ENCODE data around the gene P4HA2.

P4HA2 gene

GRCh38 chr5:132257131-132258101 is 29.8 kb upstream of the P4HA2 start, which contains the start of gene PDLIM4:
Gene PDLIM4 (plus strand): TSS chr5:132257696. CDS start chr5:132257735, 39 bp downstream.
- Histone ChIP-seq H3K4me2 (ENCODE audit: low read depth, low read length, poor library complexity, severe bottlenecking) (no peak within 1 kb of the TSS), H4K20me1 (ENCODE audit: low read depth, low read length) (no peaks in the 10 kb centered on the region), H3K36me3 (ENCODE audit: low read length) (no peaks in the 10 kb centered on the region), H3K9me3 (ENCODE audit: insufficient read depth, low read length) (no peaks in the 10 kb centered on the region), H3K4me3 (ENCODE audit: insufficient read depth, low read length, poor library complexity, severe bottlenecking) (no peak within 1 kb of the TSS), H3K9me2 (replicated peaks; ENCODE audit: insufficient read depth, low read length) (no peaks in the 10 kb centered on the region), H3K27me3 (ENCODE audit: low read length) (no peaks in the 10 kb centered on the region), H3K27ac (ENCODE audit: low read depth, low read length) (no peak within 1 kb of the TSS), H3F3A (ENCODE audit: insufficient read depth) (no peaks in the 10 kb centered on the region), H3K9ac (ENCODE audit: low read length) (no peak within 1 kb of the TSS), H3K79me2 (ENCODE audit: insufficient read depth, low read length) (no peaks in the 10 kb centered on the region), H2AFZ (ENCODE audit: low read depth, low read length, severe bottlenecking) (no peak within 1 kb of the TSS)
- TF ChIP-seq EZH2phosphoT487 (conservative IDR thresholded peaks at IDR 0.05; ENCODE audit: low read length) (no peak), CTCF (IDR thresholded peaks at IDR 0.05; ENCODE audit: insufficient read depth, low read length, poor library complexity, severe bottlenecking) (no peak)

GRCh38 chr5:132256783-132257130 is 29.1 kb upstream of the P4HA2 start:
- Histone ChIP-seq H3K9ac (ENCODE audit: low read length) (no peak overlapping the region), H4K20me1 (ENCODE audit: low read depth, low read length) (no peaks in the 10 kb centered on the region), H2AFZ (ENCODE audit: low read depth, low read length, severe bottlenecking) (no peak overlapping the region), H3F3A (ENCODE audit: insufficient read depth) (no peaks in the 10 kb centered on the region), H3K36me3 (ENCODE audit: low read length) (no peaks in the 10 kb centered on the region), H3K27ac (ENCODE audit: low read depth, low read length) (no peak overlapping the region), H3K4me3 (ENCODE audit: insufficient read depth, low read length, poor library complexity, severe bottlenecking) (no peak overlapping the region), H3K27me3 (ENCODE audit: low read length) (no peaks in the 10 kb centered on the region), H3K4me2 (ENCODE audit: low read depth, low read length, poor library complexity, severe bottlenecking) (no peak overlapping the region), H3K9me2 (replicated peaks; ENCODE audit: insufficient read depth, low read length) (no peaks in the 10 kb centered on the region), H3K79me2 (ENCODE audit: insufficient read depth, low read length) (no peaks in the 10 kb centered on the region), H3K9me3 (ENCODE audit: insufficient read depth, low read length) (no peaks in the 10 kb centered on the region)
- TF ChIP-seq CTCF (IDR thresholded peaks at IDR 0.05; ENCODE audit: insufficient read depth, low read length, poor library complexity, severe bottlenecking) (no peak), EZH2phosphoT487 (conservative IDR thresholded peaks at IDR 0.05; ENCODE audit: low read length) (no peak)

- no peaks in the 10 kb centered on the region for H3K27me3 ChIP-seq (ENCODE audit: low read length)
- no peak overlapping the region for H3K4me2 ChIP-seq (ENCODE audit: low read depth, low read length, poor library complexity, severe bottlenecking)
- H3K9ac ChIP-seq (ENCODE audit: low read length): no peak overlapping the region
- H3K4me3 ChIP-seq (ENCODE audit: insufficient read depth, low read length, poor library complexity, severe bottlenecking): no peak overlapping the region
- H4K20me1 ChIP-seq (ENCODE audit: low read depth, low read length): no peaks in the 10 kb centered on the region
- no peaks in the 10 kb centered on the region for H3K36me3 ChIP-seq (ENCODE audit: low read length)
- H3F3A ChIP-seq (ENCODE audit: insufficient read depth): no peaks in the 10 kb centered on the region
- no peak for TF ChIP-seq EZH2phosphoT487 (conservative IDR thresholded peaks at IDR 0.05; ENCODE audit: low read length)
- TF ChIP-seq CTCF (IDR thresholded peaks at IDR 0.05; ENCODE audit: insufficient read depth, low read length, poor library complexity, severe bottlenecking): no peak
- H3K9me3 ChIP-seq (ENCODE audit: insufficient read depth, low read length): no peaks in the 10 kb centered on the region
- H3K9me2 ChIP-seq (replicated peaks; ENCODE audit: insufficient read depth, low read length): no peaks in the 10 kb centered on the region
- H2AFZ ChIP-seq (ENCODE audit: low read depth, low read length, severe bottlenecking): no peak overlapping the region
- H3K27ac ChIP-seq (ENCODE audit: low read depth, low read length): no peak overlapping the region
- H3K79me2 ChIP-seq (ENCODE audit: insufficient read depth, low read length): no peaks in the 10 kb centered on the region
These were observed 28.6 kb upstream of the P4HA2 start for GRCh38 chr5:132256086-132256782.
